Renal pelvis (tissue), 4 donors: ENCODE measurements around the gene DNAJB6. TPM values are rescaled to one million over a fixed set of nuclear protein-coding genes. Genes with fewer than 3 reads are reported as not detected.

Source experiments
- DNase-seq: peaks from one replicate; pipeline ENCODE4 v3.0.0-alpha.2; 2013
- polyA plus RNA-seq, 3 donors: library from polyadenylated mRNA; unstranded; fragments of 120-200 nt; gene quantifications; one replicate each; pipeline ENCODE4 v1.2.1, GENCODE V29; 2013; ENCODE audit not compliant: insufficient read length in 3 of 3

The DNAJB6 gene
- polyA plus RNA-seq, 3 donors = 139 to 167 (median 153) TPM

DNA sequence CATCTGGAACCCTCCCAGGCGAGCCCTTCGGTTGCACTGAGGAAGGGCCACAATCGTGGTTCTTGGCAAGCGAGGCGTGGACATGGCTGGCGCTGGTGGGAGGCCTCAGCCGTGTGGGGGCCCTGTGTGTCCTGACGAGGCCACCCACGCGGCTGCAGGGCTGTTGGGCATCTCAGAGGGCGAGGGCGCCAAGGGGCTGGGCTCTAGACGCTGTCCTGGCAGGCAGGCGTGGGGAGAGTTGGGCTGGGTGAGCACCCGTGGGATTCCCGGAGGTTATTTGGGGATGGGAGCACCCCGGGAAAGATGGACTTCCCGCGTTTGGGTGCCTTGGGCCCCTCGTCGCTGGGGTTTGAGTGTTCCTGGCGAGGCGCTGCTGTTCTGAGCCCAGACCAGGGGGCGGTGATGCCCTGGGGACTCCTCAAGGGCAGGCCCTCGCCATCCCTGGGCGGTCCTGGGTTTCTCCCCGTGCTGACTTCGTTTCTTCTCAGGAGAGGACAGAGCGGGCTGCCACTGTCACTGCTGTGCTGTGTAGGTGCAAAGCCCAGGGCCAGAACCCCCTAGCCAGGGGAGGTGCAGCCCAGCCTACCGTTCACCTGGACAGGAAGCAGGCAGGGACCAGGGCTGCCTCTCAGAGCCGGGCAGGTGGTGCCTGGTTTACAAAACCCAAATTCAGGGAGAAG is 87.2 kb downstream of the DNAJB6 start:
- DNase-seq = no peak

DNA sequence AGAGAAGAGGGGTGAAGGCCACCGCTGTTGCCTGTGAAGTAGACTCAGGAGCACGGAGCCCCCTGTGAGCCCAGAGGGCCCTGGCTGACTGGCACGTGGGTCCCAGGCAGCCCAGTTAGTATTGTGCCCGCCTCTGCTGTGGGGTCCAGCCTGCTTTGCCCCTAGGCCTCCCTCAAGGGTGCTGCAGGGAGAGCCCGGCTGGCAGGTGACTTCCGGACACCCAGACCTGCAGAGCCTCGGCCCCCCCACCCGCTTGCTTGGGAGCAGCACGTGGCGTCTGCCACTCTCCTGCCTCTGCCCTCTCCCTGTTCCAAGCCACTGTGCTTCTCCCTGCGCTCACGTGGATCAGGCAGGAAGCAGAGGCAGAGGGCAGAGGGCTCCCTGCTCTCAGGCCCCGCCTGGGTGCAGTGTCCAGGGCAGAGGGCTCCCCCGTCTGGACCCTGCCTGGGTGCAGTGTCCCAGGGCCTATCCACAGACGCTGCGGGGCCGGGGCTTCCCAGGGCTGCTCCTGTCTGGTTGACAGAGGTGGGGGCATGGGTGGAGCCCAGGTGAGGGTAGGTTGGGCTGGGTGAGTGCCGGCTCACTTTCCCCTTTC is 88.4 kb downstream of the DNAJB6 start:
- DNase-seq = no peak

DNA sequence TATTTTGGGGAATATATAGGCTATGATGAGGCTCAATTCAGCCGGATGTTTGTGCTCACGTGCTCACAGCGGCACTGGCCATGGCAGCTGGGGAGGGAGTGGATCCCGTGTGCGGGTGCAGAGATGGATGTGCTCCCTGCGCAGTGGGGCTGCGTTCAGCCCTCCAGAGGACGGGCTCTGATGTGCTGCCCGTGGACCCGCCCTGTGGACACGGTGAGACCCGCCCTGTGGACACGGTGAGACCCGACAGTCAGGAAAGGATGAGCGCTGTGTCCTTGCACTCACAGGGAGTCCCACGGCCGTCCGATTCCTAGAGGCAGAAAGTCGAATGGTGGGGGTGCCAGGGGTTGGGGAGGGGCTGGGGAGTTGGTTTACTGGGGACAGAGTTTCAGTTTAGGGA is 89.0 kb downstream of the DNAJB6 start:
- no peak for DNase-seq

DNA sequence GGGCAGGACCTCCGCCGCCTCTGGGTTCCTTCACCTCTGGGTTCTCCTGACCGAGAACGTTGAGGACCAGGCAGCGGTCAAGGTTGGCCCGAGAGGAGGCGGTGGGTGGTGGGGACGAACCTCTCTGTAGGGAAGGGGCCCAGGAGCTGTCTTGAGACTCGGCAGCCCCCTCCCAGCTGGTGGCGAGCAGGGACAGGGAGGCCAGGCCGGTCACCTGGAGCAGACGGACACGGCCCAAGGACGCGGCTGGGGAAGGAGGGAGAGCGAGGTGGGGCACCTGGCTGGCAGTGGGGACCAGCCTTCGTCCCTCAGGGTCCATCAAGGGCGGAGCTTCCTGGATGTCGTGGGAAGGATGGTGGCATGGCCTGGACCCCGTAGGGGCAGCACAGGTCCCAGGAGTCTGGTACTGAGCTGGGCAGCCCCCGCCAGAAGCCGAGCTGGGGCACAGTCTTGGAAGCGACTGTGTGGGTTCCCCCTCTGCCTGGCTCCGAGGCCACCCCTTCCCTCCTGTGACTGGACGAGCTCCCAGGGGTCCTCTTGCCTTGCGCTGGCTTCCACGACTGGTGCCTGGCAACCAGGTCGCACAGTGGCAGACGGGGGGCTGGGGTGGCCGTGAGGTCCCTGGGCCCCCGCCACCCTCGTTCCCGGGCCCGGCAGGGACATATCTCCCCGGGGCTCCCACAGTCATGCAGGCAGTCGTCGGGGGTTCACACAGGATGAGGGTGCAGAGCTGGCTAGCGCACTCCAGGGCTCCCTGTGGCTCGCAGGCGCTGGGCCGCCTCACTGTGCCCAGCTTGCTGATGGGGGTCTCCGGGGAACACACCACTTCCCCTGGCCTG is 89.9 kb downstream of the DNAJB6 start:
- no peak for DNase-seq

DNA sequence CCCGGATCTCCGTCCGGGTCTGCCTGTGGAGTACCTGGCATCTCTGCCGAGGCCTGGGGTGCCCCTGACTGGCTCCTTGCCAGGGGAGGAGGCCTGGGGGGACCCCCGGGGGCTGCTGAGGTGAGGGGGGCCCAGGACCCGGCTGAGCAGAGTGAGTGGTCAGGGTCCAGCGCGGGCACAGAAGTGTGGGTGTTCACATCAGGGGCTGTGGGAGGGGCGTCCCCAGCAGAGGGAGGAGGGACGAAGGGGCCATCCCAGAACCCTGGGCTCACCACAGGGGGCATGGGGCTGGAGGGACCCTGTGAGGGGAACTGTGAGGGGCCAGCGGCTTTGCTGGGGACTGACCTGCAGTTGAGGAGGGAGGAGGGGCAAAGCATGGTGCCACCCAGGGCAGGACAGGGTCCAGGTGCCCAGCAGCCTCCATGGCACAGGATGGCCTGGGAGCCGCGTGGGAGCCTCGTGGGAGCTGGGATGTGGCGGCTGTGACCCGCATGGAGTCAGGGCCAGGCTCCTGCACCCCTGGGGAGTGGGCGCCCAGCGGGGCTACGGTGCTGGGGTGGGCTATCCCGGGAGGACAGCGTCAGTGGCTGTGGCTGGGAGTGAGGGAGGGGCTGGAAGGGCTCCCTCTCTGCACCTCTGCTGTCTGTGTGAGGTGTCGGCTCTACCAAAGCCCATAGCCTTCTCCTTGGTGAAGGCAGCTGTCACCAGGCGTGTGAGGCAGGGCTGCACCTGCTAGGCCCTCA is 91.2 kb downstream of the DNAJB6 start:
- no peak for DNase-seq

GRCh38 chr7:157428554-157428945 is 91.7 kb downstream of the DNAJB6 start:
- no peak for DNase-seq

GRCh38 chr7:157429001-157429679 is 92.3 kb downstream of the DNAJB6 start:
- DNase-seq = no peak

DNA sequence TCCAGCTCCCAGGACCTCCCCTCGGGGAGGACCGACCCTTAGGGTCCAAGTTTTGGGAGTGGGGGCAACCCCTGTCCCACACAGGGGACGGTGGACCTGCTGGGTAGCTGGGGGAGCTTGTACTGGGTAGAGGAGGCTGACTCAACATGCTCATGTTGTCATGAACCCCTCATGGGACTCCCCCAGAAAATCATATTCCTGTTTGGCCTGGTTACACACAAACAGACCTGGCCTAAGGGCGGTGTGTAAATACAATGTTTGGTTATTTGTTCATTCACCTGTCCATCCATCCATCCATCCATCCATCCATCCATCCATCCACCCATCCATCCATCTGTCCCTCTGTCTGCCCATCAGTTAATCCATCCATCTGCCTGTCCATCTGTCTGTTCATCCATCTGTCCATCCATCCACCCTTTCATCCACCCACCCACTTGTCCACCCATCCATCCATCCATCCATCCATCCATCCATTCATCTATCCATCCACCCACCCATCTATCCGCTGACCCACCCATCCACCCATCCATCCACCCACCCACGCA is 92.9 kb downstream of the DNAJB6 start:
- DNase-seq = no peak

- no peak for DNase-seq
Measured at GRCh38 chr7:157430721-157431120, 93.9 kb downstream of the DNAJB6 start.

DNA sequence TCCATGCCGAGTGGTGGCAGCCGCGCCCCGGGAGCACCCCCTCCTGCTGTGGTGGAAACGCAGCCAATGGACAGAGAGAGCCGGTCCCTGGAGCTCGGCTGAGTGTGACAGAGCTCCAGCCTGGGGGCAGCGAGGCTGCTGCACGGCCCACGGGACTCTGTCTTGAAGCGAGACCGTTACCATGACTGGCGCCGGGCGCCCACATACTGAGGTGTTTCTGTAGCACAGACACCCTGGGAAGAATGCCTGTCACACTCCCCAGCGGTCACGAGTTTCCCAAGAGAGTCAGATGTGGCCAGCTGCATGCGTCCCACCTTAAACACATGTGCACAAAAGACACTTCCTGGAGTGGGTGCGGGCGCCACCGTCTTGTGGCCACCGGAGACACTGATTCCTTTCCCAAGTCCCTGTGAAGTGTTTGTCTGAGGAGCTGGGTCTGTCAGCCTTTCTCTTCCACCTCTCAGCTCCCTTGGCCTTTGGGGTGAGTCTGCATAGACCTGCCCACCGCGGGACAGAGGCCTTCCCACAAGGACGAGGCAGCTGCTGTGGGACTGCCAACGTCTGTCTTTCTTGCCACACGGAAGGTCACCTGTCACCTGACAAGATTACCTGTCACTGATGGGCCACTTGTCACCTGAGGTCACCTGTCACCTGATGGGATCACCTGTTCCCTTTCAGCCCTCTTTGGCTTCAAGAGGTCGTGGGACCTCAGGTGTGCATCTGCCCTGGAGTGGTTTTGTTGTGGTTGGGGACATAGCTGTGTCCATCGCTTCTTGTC is 94.6 kb downstream of the DNAJB6 start:
- DNase-seq = no peak

DNA sequence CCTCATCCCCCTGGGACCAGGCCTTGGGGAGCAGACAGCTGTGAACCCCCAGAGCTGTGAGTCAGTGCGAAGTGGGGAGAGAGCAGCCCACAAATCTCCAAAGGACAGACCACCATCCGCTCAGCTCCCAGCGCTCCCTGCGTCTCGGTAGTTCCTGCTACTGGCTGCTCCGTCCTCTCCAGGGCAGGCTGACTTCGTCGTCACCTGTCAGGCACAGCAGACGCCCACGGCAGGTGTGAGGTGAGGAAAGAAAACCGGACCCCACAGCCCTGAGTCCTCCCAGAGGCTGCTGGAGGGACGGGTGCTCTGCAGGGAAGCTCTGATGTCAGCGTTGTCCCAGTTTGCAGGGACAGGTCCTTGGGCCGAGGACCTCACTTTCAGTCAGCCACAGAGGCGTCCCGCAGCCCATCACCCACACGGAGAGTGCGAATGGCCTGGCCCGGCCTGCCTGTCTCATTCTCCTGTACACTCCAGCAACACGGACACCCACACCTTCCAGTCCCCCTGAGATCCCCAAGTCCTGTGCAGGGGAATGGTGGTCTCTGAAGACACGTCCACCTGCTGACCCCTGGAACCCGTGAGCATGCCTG is 95.2 kb downstream of the DNAJB6 start:
- DNase-seq = no peak

GRCh38 chr7:157432541-157432956 is 95.7 kb downstream of the DNAJB6 start:
- peak; percentile 42 for DNase-seq

DNA sequence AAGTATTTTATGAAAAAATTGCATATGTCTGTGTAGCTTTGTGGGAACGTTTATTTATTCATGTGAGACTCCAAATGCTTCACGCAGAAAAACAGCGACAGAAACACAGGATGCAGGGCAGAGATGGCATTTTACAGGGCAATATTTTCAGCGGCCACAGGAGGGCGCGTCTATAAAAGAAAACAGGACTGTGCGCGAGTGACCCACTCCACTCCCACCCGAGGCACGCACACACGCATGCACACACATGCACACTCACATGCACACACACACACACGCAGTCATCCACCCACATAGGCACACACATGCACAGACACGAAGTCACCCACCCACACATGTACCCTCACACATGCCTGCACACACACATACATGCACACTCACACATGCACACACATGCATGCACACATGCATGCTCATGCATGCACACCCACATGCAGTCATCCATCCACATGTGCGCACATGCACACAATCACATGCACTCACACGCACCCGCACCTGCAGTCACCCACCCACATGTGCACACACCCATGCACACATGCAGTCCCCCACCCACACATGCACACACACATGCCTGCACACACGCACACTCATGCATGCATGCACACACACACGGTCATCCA is 96.3 kb downstream of the DNAJB6 start:
- DNase-seq = peak; percentile 29

DNA sequence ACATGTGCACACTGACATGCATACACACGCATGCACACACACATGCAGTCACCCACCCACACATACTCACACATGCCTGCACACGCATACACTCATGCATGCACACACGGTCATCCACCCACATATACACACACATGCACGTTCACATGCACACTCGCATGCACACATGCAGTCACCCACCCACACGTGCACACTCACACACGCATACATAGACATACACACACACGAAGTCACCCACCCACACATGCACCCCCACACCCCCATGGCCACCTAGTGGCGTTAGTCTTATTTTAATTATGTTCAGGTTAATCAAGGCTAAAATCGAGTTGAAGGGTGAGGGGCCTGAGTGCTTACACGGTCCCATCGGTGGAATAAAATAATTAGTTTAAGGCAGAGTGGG is 96.8 kb downstream of the DNAJB6 start:
- DNase-seq = no peak

GRCh38 chr7:157434231-157434630 is 97.4 kb downstream of the DNAJB6 start:
- no peak for DNase-seq

- no peak for DNase-seq
Measured at GRCh38 chr7:157434701-157435100, 97.9 kb downstream of the DNAJB6 start.

DNA sequence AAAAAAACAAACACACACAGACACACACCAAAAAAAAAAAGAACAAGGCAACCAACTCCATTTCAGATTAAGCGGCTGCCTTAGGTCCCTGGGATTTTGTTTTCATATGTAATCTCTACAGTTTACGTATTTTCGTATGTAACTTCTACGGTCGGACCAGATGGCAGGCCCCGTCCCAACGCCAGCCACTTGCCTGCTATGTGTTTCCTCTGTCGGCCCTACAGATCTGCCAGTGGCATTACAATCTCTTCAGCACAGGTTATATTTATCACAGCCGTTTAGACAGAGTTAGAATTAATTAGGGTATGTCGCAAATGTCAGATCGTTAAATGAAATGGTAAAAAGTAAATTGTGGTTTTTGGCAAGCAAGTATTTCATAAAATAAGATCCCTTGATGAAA is 99.3 kb downstream of the DNAJB6 start:
- no peak for DNase-seq

GRCh38 chr7:157436763-157437480 is 100.1 kb downstream of the DNAJB6 start:
- DNase-seq = no peak

DNA sequence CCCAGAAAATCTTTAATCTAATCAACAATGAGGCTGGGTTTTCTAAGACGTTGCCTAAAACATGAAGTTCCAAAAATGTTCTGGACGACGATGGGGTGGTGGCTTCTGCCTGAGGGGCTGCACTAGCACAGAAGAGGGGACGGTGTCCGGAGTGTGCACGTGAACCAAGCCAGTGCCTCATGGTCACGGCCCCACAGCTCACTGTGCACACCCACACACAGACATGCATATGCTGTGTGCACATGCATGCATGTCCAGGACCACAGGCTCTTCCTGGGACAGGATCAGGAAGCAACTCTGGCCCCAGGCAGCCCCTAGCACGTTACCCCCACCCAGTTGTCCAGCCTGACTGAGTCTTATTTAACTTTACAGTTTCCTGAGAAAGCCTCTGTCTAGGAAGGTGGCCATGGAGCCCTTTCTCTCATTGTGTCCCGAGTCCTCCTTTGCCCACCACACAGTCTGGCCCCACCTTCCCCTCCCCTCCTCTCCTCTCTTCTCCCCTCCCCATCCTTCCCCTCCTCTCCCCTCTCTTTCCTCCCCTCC is 100.8 kb downstream of the DNAJB6 start:
- DNase-seq = no peak
